WERI-Rb-1 (cell line): ENCODE data around the gene SANBR.
"Not testable (repeated sequence)": the region's sequence is repeated elsewhere in the genome, so short reads cannot be mapped to it uniquely, and the experiment has no call there.

ENCODE experiments used
- DNase-seq: peaks from one replicate; pipeline ENCODE4 v3.0.0-alpha.2; 2020
- H3K27ac ChIP-seq: fragments of 250-450 bp; sonication (Bioruptor Pico); 2 replicates; pipeline ENCODE4 v1.5.1; 2020; ENCODE audit warnings: mild to moderate bottlenecking, moderate library complexity
- H3K27me3 ChIP-seq: fragments of 250-450 bp; sonication (Bioruptor Pico); 2 replicates; pipeline ENCODE4 v1.5.1; 2021; ENCODE audit warnings: mild to moderate bottlenecking, low read depth, moderate library complexity; ENCODE audit not compliant: insufficient read depth, severe bottlenecking
- H3K36me3 ChIP-seq: fragments of 250-450 bp; sonication (Bioruptor Pico); 2 replicates; pipeline ENCODE4 v1.5.1; 2020; ENCODE audit warnings: mild to moderate bottlenecking, moderate library complexity
- H3K4me3 ChIP-seq: 2 replicates; pipeline ENCODE4 v1.5.1; 2011; ENCODE audit warnings: low read depth, mild to moderate bottlenecking, control low read depth, low read length
- H3K9me3 ChIP-seq: fragments of 250-450 bp; sonication (Bioruptor Pico); 2 replicates; pipeline ENCODE4 v1.5.1; 2021; ENCODE audit warnings: mild to moderate bottlenecking, moderate library complexity; ENCODE audit not compliant: severe bottlenecking
- CTCF ChIP-seq: IDR thresholded peaks from 2 replicates; pipeline ENCODE4 v1.5.1; 2011; ENCODE audit warnings: low read depth, mild to moderate bottlenecking, control low read depth, inconsistent platforms, low read length

SANBR gene

DNA sequence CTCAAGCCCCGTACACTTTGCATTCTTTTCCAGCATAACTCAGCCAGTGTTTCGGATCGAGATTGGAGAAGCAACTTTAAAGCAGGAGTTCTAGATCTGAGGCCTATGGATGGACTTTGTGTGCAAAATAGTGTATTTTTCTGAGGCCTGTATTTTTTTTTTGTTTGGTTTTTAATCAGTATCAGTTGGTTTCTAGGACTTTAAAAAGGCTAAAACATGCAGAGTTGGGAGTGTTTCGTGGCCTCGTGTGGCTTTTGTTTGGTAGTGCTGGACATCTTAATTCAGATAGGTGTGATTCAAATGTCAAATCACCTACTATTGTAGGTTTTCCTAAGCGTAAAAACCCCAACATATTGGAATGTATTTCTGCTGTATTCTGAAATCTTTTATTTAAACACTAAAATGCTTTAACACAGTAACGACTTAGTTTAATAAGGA, 47.3 kb upstream of the SANBR start:
- H3K36me3 ChIP-seq: peaks cover 28% of the 10 kb centered on the region
- TF ChIP-seq CTCF: no peak
- H3K27ac ChIP-seq: peak overlapping the region; percentile 93
- H3K27me3 ChIP-seq: no peaks in the 10 kb centered on the region
- DNase-seq: no peak
- peak overlapping the region; percentile 96 for H3K4me3 ChIP-seq
- no peaks in the 10 kb centered on the region for H3K9me3 ChIP-seq

GRCh38 chr2:61018798-61019197, 46.9 kb upstream of the SANBR start:
- TF ChIP-seq CTCF: no peak

GRCh38 chr2:61021228-61021660, 44.4 kb upstream of the SANBR start:
- DNase-seq: no peak
- no peaks in the 10 kb centered on the region for H3K27me3 ChIP-seq
- no peaks in the 10 kb centered on the region for H3K9me3 ChIP-seq
- H3K36me3 ChIP-seq: peaks cover 48% of the 10 kb centered on the region
- no peak overlapping the region for H3K27ac ChIP-seq
- H3K4me3 ChIP-seq: no peak overlapping the region
- TF ChIP-seq CTCF: no peak

More at GRCh38 chr2:61018798-61019197, 46.9 kb upstream of the SANBR start:
- Histone ChIP-seq H3K36me3 (peaks cover 33% of the 10 kb centered on the region), H3K9me3 (no peaks in the 10 kb centered on the region), H3K27ac (peak overlapping the region; percentile 93), H3K27me3 (no peaks in the 10 kb centered on the region), H3K4me3 (peak overlapping the region; percentile 96)
- DNase-seq: no peak

- TF ChIP-seq CTCF: no peak
- Histone ChIP-seq H3K27me3 (no peaks in the 10 kb centered on the region), H3K9me3 (no peaks in the 10 kb centered on the region), H3K4me3 (no peak overlapping the region), H3K36me3 (peaks cover 44% of the 10 kb centered on the region), H3K27ac (no peak overlapping the region)
- no peak for DNase-seq
Observed at GRCh38 chr2:61023670-61024069, 42.0 kb upstream of the SANBR start.

DNA sequence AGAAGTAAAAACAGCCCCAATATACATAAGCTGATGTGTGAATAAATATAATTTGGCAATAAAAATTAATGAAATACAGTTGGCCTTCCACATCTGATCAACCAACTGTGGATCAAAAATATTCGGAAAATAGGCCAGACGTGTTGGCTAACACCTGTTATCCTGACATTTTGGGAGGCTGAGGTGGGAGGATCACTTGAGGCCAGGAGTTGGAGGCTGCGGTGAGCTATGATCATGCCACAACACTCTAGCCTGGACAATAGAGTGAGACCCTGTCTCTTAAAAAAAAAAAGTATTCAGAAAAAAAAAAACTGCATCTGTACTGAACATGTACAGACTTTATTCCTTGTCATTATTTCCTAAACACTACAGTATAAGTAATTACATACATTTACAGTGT, 36.1 kb upstream of the SANBR start:
- peaks cover 6% of the 10 kb centered on the region for H3K9me3 ChIP-seq
- no peak for DNase-seq
- no peaks in the 10 kb centered on the region for H3K27me3 ChIP-seq
- peaks cover 47% of the 10 kb centered on the region for H3K36me3 ChIP-seq
- no peak overlapping the region for H3K4me3 ChIP-seq
- H3K27ac ChIP-seq: no peak overlapping the region
- TF ChIP-seq CTCF: no peak

DNA sequence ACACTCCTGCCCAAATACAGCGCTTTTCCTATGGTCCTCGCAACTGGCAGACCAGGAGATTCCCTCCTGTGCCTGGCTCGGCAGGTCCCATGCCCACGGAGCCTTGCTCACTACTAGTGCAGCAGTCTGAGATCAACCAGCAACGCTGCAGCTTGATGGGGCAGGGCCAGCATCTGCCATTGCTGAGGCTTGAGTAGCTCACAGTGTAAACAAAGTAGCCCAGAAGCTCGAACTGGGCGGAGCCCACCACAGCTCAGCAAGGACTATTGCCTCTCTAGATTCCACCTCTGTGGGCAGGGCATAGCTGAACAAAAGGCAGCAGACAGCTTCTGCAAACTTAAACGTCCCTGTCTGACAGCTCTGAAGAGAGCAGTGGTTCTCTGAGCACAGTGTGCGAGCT, 31.1 kb upstream of the SANBR start:
- Histone ChIP-seq H3K9me3 (peaks cover 19% of the 10 kb centered on the region), H3K36me3 (peaks cover 50% of the 10 kb centered on the region)
- not testable (repeated sequence) for H3K27ac ChIP-seq, DNase-seq, H3K4me3 ChIP-seq, H3K27me3 ChIP-seq

DNA sequence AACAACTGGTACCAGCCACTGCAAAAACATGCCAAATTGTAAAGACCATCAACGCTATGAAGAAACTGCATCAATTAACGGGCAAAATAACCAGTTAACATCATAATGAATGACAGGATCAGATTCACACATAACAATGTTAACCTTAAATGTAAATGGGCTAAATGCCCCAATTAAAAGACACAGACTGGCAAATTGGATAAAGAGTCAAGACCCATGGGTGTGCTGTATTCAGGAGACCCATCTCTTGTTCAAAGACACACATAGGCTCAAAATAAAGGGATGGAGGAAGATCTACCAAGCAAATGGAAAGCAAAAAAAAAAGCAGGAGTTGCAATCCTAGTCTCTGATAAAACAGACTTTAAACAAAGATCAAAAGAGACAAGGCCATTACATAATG, 29.0 kb upstream of the SANBR start:
- not testable (repeated sequence) for H3K27me3 ChIP-seq, H3K4me3 ChIP-seq, DNase-seq, H3K27ac ChIP-seq
- Histone ChIP-seq H3K36me3 (peaks cover 41% of the 10 kb centered on the region), H3K9me3 (peaks cover 25% of the 10 kb centered on the region)
